ENCODE data around the gene CDH13. TPM values are rescaled to one million over a fixed set of nuclear protein-coding genes. Genes with fewer than 3 reads are reported as not detected.
A peak's percentile ranks its signal among the peaks of the same experiment; 100 is the strongest.

CDH13 gene
- total RNA-seq, 1 donor from 2014 or later = 161 TPM

- no peak overlapping the region for H3K4me3 ChIP-seq
- no peak overlapping the region for H3K27ac ChIP-seq (replicated peaks)
- TF ChIP-seq, protein P1, sequence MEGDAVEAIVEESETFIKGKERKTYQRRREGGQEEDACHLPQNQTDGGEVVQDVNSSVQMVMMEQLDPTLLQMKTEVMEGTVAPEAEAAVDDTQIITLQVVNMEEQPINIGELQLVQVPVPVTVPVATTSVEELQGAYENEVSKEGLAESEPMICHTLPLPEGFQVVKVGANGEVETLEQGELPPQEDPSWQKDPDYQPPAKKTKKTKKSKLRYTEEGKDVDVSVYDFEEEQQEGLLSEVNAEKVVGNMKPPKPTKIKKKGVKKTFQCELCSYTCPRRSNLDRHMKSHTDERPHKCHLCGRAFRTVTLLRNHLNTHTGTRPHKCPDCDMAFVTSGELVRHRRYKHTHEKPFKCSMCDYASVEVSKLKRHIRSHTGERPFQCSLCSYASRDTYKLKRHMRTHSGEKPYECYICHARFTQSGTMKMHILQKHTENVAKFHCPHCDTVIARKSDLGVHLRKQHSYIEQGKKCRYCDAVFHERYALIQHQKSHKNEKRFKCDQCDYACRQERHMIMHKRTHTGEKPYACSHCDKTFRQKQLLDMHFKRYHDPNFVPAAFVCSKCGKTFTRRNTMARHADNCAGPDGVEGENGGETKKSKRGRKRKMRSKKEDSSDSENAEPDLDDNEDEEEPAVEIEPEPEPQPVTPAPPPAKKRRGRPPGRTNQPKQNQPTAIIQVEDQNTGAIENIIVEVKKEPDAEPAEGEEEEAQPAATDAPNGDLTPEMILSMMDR (IDR thresholded peaks at IDR 0.05; ENCODE audit: borderline replicate concordance) = peak; percentile 96
These were observed 1199.6 kb downstream of the CDH13 start for GRCh38 chr16:83826146-83826913.

GRCh38 chr16:83830091-83830768 is 1203.5 kb downstream of the CDH13 start:
- Histone ChIP-seq H3K9me3 (replicated peaks) (peaks cover 2% of the 10 kb centered on the region), H3K36me3 (no peaks in the 10 kb centered on the region), H3K27me3 (ENCODE audit: low read depth) (peaks cover 4% of the 10 kb centered on the region), H3K4me3 (no peak overlapping the region), H3K27ac (replicated peaks) (no peak overlapping the region), H3K4me1 (no peaks in the 10 kb centered on the region)
- TF ChIP-seq, protein P1 (IDR thresholded peaks at IDR 0.05; ENCODE audit: borderline replicate concordance) = no peak
- intact Hi-C loops (cut with micrococcal nuclease) = no loop called here
- DNase-seq = no peak

More at GRCh38 chr16:83826146-83826913, 1199.6 kb downstream of the CDH13 start:
- Histone ChIP-seq H3K9me3 (replicated peaks) (no peaks in the 10 kb centered on the region), H3K4me1 (no peaks in the 10 kb centered on the region), H3K27me3 (ENCODE audit: low read depth) (peaks cover 16% of the 10 kb centered on the region), H3K36me3 (no peaks in the 10 kb centered on the region)
- DNase-seq = peak; percentile 82
- intact Hi-C loops (cut with micrococcal nuclease) = loop anchor here (10.0 kb wide), 1 partner anchor 48 kb away; no protein-coding TSS in a partner anchor

DNA sequence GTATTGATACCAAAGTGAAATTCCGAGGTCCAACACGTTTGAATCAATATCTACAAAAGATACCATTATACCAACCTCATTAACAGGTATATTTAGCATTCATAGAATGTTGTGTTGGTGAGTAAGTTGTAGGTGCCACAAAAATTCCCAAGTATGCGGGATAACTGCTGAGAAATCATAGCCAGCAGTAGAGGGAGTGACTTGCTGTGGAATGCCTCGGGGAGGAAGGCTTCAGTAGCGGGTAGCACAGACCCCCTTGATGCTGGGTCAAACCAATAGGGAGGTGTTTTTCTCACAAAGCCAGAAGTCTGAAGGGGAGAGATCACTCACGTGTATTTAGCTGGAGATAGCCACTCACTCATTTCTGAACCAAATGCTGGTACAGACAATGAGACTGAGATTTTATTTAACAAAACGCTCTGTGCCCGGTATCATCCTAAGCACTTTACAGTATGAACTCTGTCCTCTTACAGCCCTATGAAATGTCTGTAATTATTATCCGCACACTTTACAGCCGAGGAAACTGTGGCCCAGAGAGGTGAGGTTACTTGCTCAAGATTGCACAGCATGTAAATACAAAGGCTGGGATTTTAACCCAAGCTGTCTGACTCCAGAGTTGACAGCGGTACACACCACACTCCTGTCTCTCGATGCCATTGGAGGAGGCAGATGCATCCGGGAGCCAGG is 1204.1 kb downstream of the CDH13 start:
- peaks cover 4% of the 10 kb centered on the region for H3K27me3 ChIP-seq (ENCODE audit: low read depth)
- H3K4me1 ChIP-seq = peaks cover under 1% of the 10 kb centered on the region
- H3K9me3 ChIP-seq (replicated peaks) = peaks cover 5% of the 10 kb centered on the region
- H3K36me3 ChIP-seq = no peaks in the 10 kb centered on the region
- no peak overlapping the region for H3K27ac ChIP-seq (replicated peaks)
- DNase-seq = no peak
- TF ChIP-seq, protein P1 (IDR thresholded peaks at IDR 0.05; ENCODE audit: borderline replicate concordance) = no peak
- H3K4me3 ChIP-seq = no peak overlapping the region
- intact Hi-C loops (cut with micrococcal nuclease) = no loop called here

GRCh38 chr16:83831456-83831987 is 1204.8 kb downstream of the CDH13 start:
- DNase-seq = no peak
- intact Hi-C loops (cut with micrococcal nuclease) = no loop called here
- H3K4me3 ChIP-seq = no peak overlapping the region
- no peak overlapping the region for H3K27ac ChIP-seq (replicated peaks)
- H3K4me1 ChIP-seq = peaks cover 3% of the 10 kb centered on the region
- H3K36me3 ChIP-seq = no peaks in the 10 kb centered on the region
- H3K9me3 ChIP-seq (replicated peaks) = peaks cover 5% of the 10 kb centered on the region
- peaks cover 4% of the 10 kb centered on the region for H3K27me3 ChIP-seq (ENCODE audit: low read depth)
- TF ChIP-seq, protein P1 (IDR thresholded peaks at IDR 0.05; ENCODE audit: borderline replicate concordance) = no peak

GRCh38 chr16:83833921-83834320 is 1207.2 kb downstream of the CDH13 start:
- TF ChIP-seq, protein P1 (IDR thresholded peaks at IDR 0.05; ENCODE audit: borderline replicate concordance) = no peak
- intact Hi-C loops (cut with micrococcal nuclease) = no loop called here

More at GRCh38 chr16:83833921-83834320, 1207.2 kb downstream of the CDH13 start:
- Histone ChIP-seq H3K4me1 (peaks cover 3% of the 10 kb centered on the region), H3K27me3 (ENCODE audit: low read depth) (peaks cover 10% of the 10 kb centered on the region), H3K27ac (replicated peaks) (no peak overlapping the region), H3K36me3 (no peaks in the 10 kb centered on the region), H3K4me3 (no peak overlapping the region), H3K9me3 (replicated peaks) (peaks cover 5% of the 10 kb centered on the region)
- DNase-seq = no peak

All from left ventricle myocardium inferior (tissue), 1 donor.